GM19397 (cell line): ENCODE results near the gene CUX1.
"Not testable (repeated sequence)": the region's sequence is repeated elsewhere in the genome, so short reads cannot be mapped to it uniquely, and the experiment has no call there.

ENCODE experiments used
- ATAC-seq: cut with Tn5 transposase; IDR thresholded peaks from one replicate; pipeline ENCODE4 v1.9.1; 2021; ENCODE audit warnings: mild to moderate bottlenecking, moderate library complexity; ENCODE audit not compliant: unreplicated experiment

Gene CUX1

DNA sequence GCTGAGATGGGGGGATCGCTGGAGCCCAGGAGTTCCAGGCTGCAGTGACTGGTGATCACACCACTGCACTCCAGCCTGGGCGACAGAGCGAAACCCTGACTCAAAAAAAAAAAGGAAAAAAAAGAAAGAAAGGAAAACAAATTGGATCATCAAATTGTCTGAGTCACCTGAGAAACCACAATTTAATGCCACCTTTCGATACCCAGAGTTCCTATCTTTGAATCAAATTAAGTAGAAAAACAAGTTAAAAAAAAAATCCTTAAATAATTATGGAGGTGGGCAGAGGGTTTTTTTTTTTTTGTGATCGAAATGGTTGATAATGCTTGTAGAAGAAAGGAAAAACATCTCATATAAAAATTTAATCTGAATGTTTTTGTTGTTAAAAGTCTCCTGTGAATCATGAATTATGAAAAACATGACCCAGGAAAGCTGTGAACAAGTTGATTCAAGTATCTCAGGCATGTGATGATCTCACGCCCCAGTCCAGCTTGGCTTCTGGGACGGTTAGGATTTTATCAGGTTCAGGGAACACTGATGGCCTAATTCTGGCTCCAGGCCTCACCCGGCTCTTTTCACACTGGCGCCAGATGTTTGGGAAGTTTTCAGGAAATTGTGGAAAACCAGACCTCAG is 25.3 kb upstream of the CUX1 start:
- ATAC-seq: no peak

DNA sequence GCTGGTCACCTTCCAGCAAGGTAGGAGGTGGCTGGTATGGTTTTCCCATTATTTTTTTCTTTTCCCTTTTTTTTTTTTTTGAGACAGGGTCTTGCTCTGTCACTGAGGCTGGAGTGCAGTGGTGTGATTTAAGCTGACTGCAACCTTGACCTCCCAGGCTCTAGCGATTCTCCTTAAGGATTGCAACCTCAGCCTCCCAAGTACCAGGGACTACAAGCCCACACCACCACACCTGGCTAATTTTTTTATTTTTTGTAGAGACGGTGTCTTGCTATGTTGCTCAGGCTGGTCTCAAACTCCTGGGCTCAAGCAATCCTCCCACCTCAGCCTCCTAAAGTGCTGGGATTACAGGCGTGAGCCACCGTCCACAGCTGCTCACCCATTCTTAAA is 24.7 kb upstream of the CUX1 start:
- not testable (repeated sequence) for ATAC-seq

DNA sequence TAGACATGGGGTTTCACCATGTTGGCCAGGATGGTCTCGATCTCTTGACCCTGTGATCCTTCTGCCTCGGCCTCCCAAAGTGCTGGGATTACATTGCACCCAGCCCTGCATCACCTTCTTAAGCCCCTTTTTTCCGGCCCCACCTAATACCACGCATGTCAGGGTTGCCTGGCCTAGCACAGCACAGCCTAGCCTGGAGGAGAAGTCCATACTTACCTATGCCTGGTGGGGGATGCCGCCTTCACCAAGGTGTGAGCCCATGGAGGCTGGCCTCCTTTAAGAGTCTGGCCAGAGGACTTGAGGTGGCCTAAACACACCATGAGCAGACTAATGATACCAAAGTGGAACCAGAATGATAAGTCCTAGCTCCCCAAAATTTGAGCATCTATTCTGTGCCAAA is 22.0 kb upstream of the CUX1 start:
- ATAC-seq: no peak

DNA sequence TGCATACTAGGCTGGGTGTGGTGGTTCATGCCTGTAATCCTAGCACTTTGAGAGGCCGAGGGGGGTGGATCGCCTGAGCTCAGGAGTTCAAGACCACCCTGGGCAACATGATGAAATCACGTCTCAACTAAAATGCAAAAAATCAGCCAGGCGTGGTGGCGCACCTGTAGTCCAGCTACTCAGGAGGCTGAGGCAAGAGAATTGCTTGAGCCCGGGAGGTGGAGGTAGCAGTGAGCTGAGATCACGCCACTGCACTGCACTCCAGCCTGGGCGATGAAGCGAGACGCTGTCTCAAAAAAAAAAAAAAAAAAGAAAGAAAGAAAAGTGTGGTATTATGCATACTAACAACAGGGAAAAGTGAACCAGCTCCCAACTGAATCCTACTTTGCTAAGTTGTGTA is 19.3 kb upstream of the CUX1 start:
- ATAC-seq: not testable (repeated sequence)

DNA sequence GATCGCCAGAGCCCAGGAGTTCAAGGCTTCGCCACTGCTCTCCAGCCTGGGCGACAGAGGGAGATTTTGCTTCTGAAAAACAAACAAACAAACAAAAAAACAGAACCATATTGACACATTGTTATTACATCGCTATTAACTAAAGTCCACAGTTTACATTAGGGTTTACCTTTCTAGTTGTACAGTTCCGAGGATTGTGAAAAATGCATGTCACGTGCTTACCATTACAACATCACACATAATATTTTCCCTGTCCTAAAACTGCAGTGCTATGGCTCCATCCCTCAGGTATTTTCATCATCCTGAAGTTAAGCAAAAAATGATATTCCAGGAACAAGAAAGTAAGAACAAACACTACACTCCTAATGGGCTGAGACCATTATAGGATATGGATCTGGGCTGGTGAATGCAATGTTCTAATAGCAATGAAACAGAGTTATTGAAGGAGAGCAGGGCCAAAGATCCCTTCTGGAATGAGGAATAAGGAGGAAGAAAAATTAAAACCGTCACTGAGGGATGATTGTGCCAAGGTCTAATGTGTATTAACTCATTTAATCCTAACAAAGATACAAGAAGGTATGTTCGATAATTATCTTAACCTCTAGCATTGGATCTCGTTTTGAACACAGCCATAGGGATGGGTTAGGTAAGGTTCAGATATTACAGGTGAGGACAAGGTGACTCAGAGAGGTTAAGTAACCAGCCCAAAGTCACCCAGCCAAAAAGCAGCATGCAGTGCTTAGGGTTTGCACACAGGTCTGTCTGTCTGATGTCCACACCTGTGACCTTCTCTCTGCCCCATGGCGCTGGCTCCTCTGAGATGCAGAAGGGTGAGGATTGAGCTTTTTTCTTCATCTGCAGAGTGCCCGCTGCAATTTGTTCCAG is 14.0 kb upstream of the CUX1 start:
- no peak for ATAC-seq

DNA sequence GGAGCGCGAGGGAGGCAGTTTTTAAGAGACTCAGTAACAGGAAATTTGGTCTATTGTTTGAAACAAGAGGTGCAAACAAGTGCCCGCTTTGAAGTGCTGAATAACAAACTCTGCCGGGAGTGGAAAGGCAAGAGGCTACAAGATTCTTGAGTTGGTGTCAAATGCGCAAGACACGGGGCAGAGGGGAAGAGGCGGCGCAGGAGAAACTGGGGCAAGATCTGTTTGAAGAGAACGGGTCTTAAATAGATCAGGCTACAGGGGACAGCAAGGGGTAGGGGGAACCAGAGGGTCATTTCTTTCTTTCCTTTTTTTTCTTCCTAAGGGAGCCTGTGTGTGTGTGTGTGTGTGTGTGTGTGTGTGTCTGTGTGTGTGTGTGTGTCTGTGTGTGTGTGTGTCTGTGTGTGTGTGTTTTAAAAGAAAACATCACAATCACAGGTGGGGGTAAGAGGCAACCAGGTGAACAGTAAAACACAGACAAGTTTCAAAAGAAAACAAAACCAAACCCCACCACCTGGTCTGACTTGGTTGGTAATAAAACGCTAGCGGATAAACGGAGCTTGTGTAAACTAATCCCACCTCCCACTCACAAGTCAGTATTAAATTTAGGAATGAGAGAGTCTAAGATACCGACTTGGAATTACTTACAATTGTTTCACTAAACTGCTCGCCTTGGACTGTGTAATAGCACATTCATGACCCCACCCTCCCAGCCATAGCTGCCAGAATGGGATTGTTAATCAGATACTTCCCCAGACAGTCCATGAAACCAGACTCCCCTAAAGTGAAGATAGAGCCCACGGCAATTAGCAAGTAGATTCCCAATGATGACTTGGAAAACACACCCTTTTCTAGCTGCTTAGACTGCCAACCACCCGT is 13.1 kb upstream of the CUX1 start:
- ATAC-seq: no peak

DNA sequence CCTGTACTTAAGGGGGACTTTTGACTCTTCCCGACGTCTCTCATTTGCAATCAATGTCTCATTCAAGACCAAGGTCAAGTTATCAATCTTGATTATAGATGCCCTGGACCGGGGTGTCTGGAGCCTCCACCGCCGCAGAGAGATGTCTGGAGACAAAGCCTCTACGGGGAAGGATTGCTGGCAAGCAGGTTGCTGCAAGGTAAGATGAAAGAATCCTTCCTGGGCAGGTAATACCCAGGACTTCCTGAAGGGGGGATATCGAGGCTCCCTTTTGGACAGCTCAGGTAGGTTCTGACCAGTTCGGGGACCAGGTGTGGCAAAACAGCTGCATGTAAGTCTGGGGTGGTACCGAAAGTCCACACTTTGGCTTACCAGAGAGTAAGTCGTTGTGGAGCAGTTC is 12.5 kb upstream of the CUX1 start:
- ATAC-seq: no peak

DNA sequence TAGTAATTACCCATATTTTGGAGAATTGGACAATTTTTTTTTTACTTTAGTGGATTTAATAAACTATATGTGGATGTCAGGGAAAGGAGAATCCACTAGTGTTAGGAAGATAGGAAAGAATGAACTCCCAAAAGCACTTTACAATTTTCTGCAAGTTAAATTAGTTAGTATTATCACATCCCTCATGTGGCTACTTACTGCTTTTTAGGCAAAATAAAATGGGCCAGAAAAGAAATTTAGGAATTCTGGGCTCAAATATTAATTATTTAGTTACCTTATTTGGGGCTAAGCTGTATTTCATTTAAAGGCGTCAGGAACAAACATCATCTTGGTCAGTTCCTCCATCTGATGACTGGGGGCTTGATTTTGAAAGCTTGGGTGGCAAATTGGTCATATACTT is 4.8 kb upstream of the CUX1 start:
- no peak for ATAC-seq

DNA sequence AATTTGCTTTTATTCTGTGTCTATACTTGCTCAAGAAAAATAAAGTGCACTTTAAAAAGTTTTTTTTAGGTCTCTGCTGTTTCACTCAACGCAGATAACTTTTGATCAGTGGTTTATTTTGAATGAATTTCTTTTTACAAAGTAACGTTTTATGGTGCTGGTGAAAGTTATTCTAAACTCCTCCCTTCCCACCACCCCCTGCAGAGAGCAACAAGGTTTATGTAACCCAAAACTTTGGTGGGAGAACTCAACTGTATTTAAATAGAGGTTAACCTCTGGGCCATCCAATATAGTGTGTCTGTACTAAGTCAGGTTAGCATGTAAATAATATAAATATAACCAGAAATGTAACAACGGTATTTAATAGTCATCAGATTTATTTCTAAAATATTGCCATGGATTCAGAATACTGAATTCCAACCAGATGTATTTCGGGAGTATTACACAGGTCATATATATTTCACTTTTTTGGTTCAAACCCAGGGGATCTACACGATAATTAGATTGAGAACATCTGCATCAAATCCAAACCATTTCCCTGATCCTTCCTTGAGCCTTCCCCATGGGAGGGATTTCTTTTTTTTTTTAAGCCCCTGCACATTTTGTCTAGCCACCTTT is 3.9 kb upstream of the CUX1 start:
- no peak for ATAC-seq

DNA sequence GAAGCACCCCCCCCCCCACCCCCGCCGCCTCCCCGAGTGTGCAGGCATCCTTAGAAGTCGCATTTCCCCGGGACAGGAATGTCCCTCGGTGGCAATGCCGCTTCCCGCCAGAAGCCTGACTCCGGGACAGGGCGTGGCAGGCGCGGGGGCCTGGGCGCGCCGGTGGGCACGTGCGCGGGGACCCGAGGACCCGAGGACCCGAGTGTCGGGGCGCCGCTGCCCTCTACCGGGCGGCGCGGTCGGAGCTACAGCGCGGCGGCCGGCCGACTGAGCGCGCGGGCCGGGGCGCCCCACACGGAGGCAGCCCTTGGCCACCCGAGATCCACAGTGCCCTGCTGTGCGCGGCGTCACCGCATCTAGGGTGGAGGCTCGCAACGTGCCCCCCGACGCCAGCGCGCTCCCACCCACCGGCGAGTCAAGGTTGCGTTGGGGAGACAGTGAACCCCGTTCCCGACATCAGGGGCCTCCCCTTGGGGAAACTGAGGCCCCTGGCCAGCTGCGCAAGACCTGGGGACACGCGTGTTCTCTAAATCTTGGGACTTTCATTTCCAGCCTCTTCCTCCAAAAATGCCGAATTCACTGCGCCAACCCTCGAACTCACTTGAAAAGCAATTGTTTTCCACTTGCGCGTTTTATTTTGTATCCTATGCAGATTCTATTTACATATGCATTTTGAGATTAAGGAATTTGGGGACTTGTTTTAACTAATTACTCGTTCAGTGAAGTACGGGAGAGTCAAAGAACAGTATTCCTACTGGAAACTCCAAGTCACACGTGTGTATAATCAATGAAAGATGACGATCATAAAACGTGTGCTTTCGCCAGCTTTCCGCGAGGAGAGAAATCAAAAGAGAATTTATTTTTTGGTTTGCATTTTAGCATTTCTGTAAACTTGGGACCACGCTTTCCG is 3.1 kb upstream of the CUX1 start:
- peak; percentile 36 for ATAC-seq

DNA sequence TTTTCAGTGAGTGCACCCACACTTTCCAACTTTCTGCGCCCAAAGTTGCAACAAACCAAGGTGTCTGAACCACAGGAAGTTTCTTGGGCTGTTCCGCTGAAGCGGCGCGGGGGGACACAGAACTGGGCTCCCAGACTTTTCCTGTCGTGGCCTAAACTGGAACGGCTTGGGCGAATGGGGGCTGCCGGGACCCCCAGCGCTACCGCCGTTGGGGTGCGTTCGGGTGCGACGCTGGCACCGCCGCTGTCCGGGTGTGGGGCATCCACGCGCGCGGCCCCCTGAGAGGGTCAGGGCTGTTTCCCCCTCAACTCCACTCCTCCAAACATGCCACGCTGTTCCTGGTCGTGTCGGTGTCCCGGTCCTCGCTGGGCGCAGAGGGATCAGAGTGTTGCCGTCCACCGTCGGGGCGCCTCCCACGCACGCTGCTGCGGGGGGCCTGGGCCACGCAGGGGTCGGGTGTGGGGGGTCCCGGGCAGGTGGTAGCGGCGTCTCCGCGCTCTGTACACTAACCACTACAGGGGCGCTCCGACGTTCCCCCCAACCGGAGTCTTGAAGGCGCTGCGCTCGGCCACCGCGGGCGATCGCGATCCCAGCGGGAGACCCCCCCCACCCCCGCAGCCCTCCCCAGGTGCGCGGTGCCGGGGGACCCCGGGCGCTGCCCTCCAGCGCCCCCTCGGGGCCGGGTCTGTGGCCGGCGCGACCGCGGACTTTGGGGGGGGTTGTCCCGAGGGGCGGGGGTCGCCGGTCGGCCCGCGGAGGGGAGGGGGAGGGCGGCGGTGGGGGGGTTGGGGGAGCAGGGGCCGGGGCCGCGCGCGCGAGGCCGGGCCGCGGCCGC is 2.2 kb upstream of the CUX1 start:
- ATAC-seq: peak; percentile 36

DNA sequence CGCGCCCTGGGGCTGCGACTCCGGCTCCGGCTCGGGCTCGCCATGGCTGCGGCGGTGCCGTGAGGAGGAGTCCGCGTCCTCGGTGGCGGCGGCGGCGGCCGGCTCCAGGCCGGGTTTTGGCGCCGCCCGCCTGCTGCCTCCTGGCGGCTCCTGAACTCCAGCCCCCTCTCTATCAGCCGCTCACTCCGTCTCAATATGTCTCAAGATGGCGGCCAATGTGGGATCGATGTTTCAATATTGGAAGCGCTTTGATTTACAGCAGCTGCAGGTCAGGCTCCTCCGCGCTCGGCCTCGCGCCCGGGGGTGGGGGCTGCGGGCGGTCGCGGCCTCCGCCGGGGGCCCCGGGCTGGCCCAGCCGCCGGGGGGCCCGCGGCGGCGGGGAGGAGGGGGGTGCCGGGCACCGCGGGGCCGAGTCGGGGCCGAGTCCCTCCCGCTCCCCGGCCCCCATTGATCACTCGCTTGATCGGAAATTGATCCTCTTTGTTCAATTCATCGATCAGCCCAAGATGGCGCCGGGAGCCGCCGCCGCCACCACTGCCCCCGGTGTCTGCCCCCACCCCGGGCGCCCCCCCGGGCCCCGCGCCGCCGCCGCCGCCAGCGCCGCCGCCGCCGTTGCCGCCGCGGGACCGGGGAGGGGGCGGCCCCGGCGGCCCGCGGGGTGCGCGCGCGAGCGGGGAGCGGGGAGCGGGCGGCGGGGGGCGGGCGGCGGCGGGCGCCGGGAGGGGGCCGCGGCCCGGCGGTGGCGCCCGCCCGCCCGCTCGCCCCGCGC is 1.4 kb upstream of the CUX1 start:
- peak; percentile 64 for ATAC-seq

DNA sequence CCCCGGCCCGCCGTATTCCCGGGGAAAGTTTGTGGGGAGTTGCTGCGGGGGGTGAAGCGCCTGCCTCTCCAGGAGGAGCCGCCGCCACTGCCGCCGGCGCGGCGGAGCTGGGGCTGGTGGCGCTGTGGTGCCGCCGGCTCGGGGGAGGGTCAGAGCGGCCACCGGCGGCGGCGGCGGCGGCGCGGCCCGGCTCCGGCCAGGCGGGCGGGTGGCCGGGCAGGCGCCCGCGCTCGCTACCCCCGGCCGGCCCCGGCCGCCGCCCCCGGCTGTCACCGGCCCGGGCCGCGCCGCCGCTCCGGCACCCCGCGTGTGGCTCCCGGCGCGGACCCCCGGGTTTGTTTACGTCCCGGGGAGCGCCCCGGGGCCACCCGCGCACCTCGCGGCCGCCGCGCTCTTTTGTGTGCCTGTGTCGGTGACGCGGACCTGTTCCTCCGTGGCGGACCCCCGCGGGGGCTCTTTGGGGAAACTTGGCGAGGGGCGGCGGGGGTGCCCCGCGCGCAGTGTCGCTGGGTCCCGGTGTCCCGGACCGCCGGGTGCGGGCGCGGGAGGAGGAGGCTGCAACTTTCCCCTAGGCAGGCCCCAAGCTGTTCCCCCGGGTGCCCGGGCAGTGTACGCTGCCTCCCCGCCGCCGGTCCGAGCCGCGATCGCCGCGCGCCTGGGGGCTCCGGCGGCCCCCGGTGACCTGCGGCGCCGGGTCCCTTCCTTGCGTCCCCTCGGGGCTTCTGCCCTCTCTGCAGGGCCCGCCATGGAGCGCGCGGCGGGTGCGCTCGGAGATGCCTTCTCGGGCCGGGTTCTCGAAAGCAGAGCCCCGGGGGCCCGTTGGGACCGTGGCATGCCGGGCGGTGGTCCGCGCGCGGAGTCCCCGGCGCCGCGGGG is 593 bp upstream of the CUX1 start:
- no peak for ATAC-seq

DNA sequence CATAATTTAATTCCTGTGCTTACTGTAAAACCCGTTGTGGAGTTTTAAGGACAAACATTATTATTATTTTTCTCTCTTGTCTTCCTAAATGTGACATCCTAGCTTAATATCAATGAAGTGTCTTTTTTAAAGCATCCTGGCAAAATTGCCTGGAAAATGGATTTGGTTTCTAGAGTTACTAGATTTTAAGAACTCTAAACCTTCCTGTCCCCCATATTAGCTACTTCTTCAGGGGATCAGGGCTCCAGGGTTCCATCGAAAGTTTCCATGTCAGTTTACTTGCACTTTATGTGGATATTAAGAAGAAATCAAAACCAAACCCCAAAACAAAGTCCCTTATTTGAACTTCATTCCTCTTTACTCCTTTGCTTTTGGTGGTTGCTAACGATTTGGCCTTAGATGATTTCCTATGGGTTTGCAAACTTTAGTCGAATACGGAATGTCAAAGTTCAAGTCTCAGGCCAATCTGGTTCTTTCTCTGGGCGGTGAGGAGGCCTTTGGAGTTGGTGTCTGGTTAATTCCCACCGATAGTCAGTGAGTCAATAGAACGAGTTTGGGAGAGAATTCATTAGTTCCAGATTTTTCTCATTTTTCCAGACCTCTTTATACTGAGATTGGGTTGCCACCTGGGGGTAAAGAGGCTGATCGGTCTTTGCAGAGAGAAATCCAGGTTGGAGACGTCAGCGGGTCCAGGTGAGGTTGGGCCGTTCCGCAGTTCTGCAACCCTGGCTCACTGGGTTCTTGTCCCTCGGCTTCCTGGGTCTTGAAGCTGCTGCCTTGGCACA is 1.1 kb downstream of the CUX1 start:
- no peak for ATAC-seq

DNA sequence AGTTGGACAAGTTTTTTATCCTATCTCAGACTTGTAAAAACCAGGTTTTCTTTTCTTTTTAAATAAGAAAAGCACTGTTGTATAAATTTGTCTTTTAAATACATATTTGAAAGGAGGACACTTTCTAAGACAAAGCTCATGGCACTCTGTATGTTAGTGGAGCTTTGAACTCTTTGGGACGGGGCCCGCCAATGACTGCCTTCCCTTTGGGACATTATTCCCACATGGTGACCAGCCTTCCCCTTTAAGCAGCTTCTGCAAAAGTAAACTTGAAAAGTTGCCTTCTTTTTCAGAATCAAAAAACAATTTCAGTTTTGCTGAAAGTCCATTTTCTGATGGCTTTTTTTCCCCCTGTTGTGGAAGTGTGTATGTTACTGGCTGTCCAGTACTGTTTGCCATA is 1.8 kb downstream of the CUX1 start:
- ATAC-seq: no peak

DNA sequence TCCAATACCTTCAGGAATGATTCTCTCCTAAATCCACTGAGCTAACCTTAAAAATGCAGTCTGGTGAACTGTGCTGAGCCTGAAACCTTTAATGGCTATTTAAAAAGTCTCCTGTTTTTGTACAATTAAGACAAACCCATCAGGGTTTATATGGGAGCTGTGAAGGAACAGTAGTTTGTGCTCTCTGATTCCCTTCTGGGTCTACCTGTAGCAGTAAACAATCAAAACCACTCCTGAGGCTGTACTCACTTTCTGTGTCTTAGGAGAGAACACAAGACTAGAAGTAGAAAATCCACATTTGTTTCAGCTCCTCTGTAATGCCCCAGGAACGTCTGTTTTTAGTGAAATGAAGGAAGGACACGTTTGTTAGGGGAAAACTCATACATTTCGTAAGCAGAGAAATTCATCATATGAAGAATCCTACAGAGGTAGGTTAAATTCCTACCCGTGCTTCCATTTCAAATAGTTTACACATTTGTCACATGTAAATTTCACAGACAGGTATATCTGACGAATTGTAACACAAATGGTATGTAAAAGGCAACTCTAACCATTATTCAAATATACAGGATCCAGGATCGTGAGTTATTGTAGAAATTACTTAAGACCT is 2.6 kb downstream of the CUX1 start:
- no peak for ATAC-seq
